HG03103 (cell line): Measurements from ENCODE around the gene GMDS.
A peak's percentile ranks its signal among the peaks of the same experiment; 100 is the strongest.

Experiments
- ATAC-seq: cut with Tn5 transposase; IDR thresholded peaks from one replicate; pipeline ENCODE4 v1.9.1; 2021; ENCODE audit warnings: low read depth; ENCODE audit not compliant: unreplicated experiment

The GMDS gene

GRCh38 chr6:1873781-1874180 is 371.6 kb downstream of the GMDS start:
- no peak for ATAC-seq

- no peak for ATAC-seq
These were observed 372.7 kb downstream of the GMDS start for GRCh38 chr6:1872649-1873131.

GRCh38 chr6:1871724-1872315 is 373.6 kb downstream of the GMDS start:
- no peak for ATAC-seq

GRCh38 chr6:1870932-1871331 is 374.5 kb downstream of the GMDS start:
- no peak for ATAC-seq

GRCh38 chr6:1870251-1870650 is 375.2 kb downstream of the GMDS start:
- no peak for ATAC-seq

- no peak for ATAC-seq
These were observed 375.6 kb downstream of the GMDS start for GRCh38 chr6:1869769-1870168.

- no peak for ATAC-seq
These were observed 376.1 kb downstream of the GMDS start for GRCh38 chr6:1869308-1869707.

GRCh38 chr6:1868561-1869261 is 376.7 kb downstream of the GMDS start:
- ATAC-seq = peak; percentile 90

GRCh38 chr6:1867197-1867596 is 378.2 kb downstream of the GMDS start:
- ATAC-seq = no peak

- ATAC-seq = no peak
These were observed 379.8 kb downstream of the GMDS start for GRCh38 chr6:1865585-1865984.

GRCh38 chr6:1864496-1864895 is 380.9 kb downstream of the GMDS start:
- no peak for ATAC-seq

- ATAC-seq = no peak
These were observed 383.0 kb downstream of the GMDS start for GRCh38 chr6:1862411-1862810.

- ATAC-seq = no peak
These were observed 384.6 kb downstream of the GMDS start for GRCh38 chr6:1860756-1861348.

GRCh38 chr6:1858859-1859258 is 386.5 kb downstream of the GMDS start:
- no peak for ATAC-seq

GRCh38 chr6:1858196-1858595 is 387.2 kb downstream of the GMDS start:
- no peak for ATAC-seq

- peak; percentile 88 for ATAC-seq
These were observed 389.0 kb downstream of the GMDS start for GRCh38 chr6:1856381-1856780.

GRCh38 chr6:1855890-1856289 is 389.5 kb downstream of the GMDS start:
- ATAC-seq = no peak

GRCh38 chr6:1854296-1854695 is 391.1 kb downstream of the GMDS start:
- ATAC-seq = no peak

- no peak for ATAC-seq
These were observed 391.6 kb downstream of the GMDS start for GRCh38 chr6:1853761-1854160.

- ATAC-seq = no peak
These were observed 393.5 kb downstream of the GMDS start for GRCh38 chr6:1851681-1852456.

GRCh38 chr6:1850840-1851157 is 394.6 kb downstream of the GMDS start:
- no peak for ATAC-seq
